Loucy (cell line): ENCODE measurements around the gene OSBPL2.

Source experiments
- H2AFZ ChIP-seq: fragments of 200-600 bp; sonication (generic); 2 replicates; pipeline ENCODE4 v1.6.0; 2016; ENCODE audit warnings: antibody characterized with exemption, mild to moderate bottlenecking, low read length, moderate library complexity
- H3F3A ChIP-seq: fragments of 200-600 bp; 2 replicates; pipeline ENCODE4 v1.6.0; 2016; ENCODE audit warnings: antibody characterized with exemption, low read depth, mild to moderate bottlenecking
- H3K27me3 ChIP-seq: fragments of 200-600 bp; sonication (generic); 2 replicates; pipeline ENCODE4 v1.6.1; 2014; ENCODE audit warnings: low read length, mild to moderate bottlenecking; ENCODE audit not compliant: insufficient read depth, poor library complexity, severe bottlenecking
- H3K36me3 ChIP-seq: fragments of 200-600 bp; sonication (generic); 2 replicates; pipeline ENCODE4 v1.6.1; 2016; ENCODE audit warnings: low read length; ENCODE audit not compliant: insufficient read depth
- H3K4me1 ChIP-seq: fragments of 200-600 bp; sonication (generic); 2 replicates; pipeline ENCODE4 v1.5.1; 2014; ENCODE audit warnings: low read length, mild to moderate bottlenecking; ENCODE audit not compliant: insufficient read depth, poor library complexity, severe bottlenecking
- H3K4me2 ChIP-seq: fragments of 200-600 bp; sonication (generic); 2 replicates; pipeline ENCODE4 v1.6.0; 2014; ENCODE audit warnings: antibody characterized with exemption, low read length, low read depth, mild to moderate bottlenecking; ENCODE audit not compliant: poor library complexity, severe bottlenecking
- H3K4me3 ChIP-seq: fragments of 200-600 bp; sonication (generic); 2 replicates; pipeline ENCODE4 v1.5.1; 2014; ENCODE audit warnings: low read length, mild to moderate bottlenecking, mixed read lengths; ENCODE audit not compliant: poor library complexity, severe bottlenecking
- H3K79me2 ChIP-seq: fragments of 200-600 bp; sonication (generic); 2 replicates; pipeline ENCODE4 v1.6.1; 2014; ENCODE audit warnings: low read length; ENCODE audit not compliant: insufficient read depth
- H3K9ac ChIP-seq: fragments of 200-600 bp; sonication (generic); 2 replicates; pipeline ENCODE4 v1.6.0; 2014; ENCODE audit warnings: mild to moderate bottlenecking, low read depth, low read length, moderate library complexity; ENCODE audit not compliant: poor library complexity, severe bottlenecking
- H3K9me2 ChIP-seq: fragments of 200-600 bp; sonication (generic); replicated peaks from 2 replicates; pipeline ENCODE4 v1.6.1; 2016; ENCODE audit warnings: low read depth, low read length, mixed read lengths
- H3K9me3 ChIP-seq: fragments of 200-600 bp; sonication (generic); 2 replicates; pipeline ENCODE4 v1.6.1; 2014; ENCODE audit warnings: mild to moderate bottlenecking, antibody characterized with exemption, low read length, low read depth; ENCODE audit not compliant: insufficient read depth
- H4K20me1 ChIP-seq: fragments of 200-600 bp; sonication (generic); 2 replicates; pipeline ENCODE4 v1.6.0; 2014; ENCODE audit warnings: antibody characterized with exemption, low read length, mild to moderate bottlenecking; ENCODE audit not compliant: insufficient read depth, poor library complexity, severe bottlenecking
- CTCF ChIP-seq: fragments of 200-600 bp; sonication (generic); conservative IDR thresholded peaks from 2 replicates; pipeline ENCODE4 v1.5.1; 2014; ENCODE audit warnings: mild to moderate bottlenecking, antibody characterized with exemption, low read length
- EZH2phosphoT487 ChIP-seq: fragments of 200-600 bp; IDR thresholded peaks from 2 replicates; pipeline ENCODE4 v1.6.1; 2018; ENCODE audit warnings: antibody characterized with exemption, mild to moderate bottlenecking, moderate library complexity, borderline replicate concordance

Gene OSBPL2

DNA sequence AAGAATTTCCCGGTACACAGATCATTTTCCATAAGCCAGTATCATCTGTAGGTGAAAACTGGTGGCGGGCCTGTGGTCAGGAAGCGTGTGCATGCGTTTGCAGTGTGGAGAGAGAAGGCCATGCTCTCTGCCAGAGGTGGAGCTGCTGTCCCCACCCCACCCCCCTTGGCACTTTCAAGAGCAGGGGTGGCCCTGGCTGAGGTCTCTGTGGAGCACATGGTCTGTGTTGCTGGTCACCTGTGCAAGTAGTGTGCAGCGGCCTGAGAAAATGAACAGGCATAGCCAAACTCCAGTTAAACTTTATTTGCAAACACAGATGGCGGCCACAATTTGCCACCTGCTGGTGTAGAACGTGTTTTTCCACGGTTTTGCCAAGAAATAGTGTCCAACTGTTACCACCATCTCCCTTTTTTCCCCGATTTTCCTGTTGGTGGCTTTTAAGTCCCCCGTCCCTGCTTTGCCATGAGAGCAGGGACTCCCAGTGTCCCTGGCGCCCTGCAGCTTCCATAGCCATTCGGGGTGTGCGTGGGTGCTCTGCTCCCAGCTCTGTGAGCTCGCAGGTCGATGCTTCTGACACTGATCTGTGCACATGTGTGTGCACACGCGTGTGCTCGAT is 66.9 kb downstream of the OSBPL2 start:
- Histone ChIP-seq H3F3A (0 out of 2 replicates have a peak, but pooled peaks cover 5% of the 10 kb centered on the region), H3K79me2 (peaks cover 42% of the 10 kb centered on the region), H3K4me2 (peak overlapping the region; percentile 99), H3K9ac (peak overlapping the region; percentile 93), H3K9me3 (no peaks in the 10 kb centered on the region), H3K9me2 (no peaks in the 10 kb centered on the region), H3K4me1 (peaks cover 19% of the 10 kb centered on the region), H3K4me3 (peak overlapping the region; percentile 86), H3K27me3 (no peaks in the 10 kb centered on the region), H2AFZ (no peak overlapping the region), H3K36me3 (peaks cover 34% of the 10 kb centered on the region; the same call in 1 of the 2 replicates), H4K20me1 (peaks cover 46% of the 10 kb centered on the region)
- TF ChIP-seq CTCF = no peak
- no peak for TF ChIP-seq EZH2phosphoT487

DNA sequence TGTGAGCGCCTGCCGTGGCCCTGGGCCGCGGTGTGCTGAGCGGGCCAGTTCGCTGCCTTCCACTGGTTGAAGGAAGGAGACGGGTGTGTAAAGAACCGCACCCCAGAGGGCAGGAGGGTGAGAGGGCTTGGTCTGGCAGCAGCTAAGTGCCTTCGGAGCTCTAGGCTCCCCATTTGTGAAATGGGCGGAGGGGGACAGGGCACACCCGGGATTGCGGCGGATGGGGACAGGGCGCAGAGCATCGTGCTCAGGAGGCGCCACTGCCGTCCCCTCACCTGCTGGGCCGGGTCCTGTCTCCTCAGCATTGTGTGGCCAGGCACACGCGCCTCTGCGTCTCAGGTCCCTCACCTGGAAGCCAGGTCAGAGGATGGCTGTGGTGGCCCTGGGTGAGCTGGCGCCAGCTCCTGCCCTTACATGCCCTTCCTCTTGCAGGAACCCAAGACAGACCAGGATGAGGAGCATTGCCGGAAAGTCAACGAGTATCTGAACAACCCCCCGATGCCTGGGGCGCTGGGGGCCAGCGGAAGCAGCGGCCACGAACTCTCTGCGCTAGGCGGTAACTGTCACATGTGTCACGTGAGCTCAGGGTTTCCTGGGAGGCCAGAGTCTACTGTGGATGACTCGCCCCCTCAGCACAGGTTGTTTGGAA is 67.6 kb downstream of the OSBPL2 start:
- Histone ChIP-seq H3K9me2 (no peaks in the 10 kb centered on the region), H2AFZ (no peak overlapping the region), H3K79me2 (peaks cover 42% of the 10 kb centered on the region), H3K9ac (peak overlapping the region; percentile 93), H3K9me3 (no peaks in the 10 kb centered on the region), H3K36me3 (peaks cover 34% of the 10 kb centered on the region; the same call in 1 of the 2 replicates), H3K4me1 (peaks cover 19% of the 10 kb centered on the region), H4K20me1 (peaks cover 46% of the 10 kb centered on the region), H3K4me2 (peak overlapping the region; percentile 99), H3K4me3 (peak overlapping the region; percentile 86), H3K27me3 (no peaks in the 10 kb centered on the region), H3F3A (0 out of 2 replicates have a peak, but pooled peaks cover 5% of the 10 kb centered on the region)
- TF ChIP-seq CTCF = no peak
- TF ChIP-seq EZH2phosphoT487 = no peak

DNA sequence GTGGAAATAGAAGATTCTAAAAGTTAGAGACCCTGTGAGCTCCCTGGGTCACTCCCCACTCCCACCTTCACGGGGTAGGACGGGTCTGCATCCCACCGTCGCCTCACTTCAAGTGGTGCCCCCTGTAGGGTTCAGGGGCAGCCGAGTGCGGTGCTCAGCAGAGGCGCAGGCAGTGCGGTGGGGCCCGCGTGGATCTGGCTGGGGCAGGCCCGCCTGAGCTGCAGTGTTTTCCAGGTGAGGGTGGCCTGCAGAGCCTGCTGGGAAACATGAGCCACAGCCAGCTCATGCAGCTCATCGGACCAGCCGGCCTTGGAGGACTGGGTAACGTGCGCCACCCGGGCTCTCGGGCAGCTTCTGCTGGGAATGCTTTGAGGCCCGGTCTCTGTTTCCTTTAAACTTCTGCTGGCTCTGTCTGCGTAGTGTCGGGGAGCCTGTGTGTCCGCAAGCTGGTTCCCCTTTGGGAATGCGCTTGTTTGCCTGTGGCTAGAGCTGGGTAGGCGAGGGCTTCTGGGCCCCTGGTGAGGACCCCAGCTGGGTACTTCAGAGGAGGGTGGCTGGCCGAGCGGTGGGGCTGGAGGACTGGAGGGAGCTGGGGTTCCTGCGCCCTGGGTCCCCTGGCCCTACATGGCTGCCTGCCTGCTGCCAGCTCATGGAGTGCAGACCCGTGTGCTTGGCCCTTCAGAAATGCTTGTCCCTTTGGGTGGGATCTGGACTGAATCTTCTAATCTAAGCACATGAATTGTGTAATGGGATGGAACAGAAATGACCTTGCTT is 68.3 kb downstream of the OSBPL2 start:
- TF ChIP-seq EZH2phosphoT487 (no peak), CTCF (no peak)
- Histone ChIP-seq H3K9me2 (no peaks in the 10 kb centered on the region), H3K36me3 (peaks cover 34% of the 10 kb centered on the region; the same call in 1 of the 2 replicates), H4K20me1 (peaks cover 46% of the 10 kb centered on the region), H3K9me3 (no peaks in the 10 kb centered on the region), H2AFZ (no peak overlapping the region), H3K4me3 (no peak overlapping the region), H3K4me2 (peak overlapping the region; percentile 99), H3K4me1 (peaks cover 19% of the 10 kb centered on the region), H3K79me2 (peaks cover 42% of the 10 kb centered on the region), H3K9ac (no peak overlapping the region), H3F3A (0 out of 2 replicates have a peak, but pooled peaks cover 5% of the 10 kb centered on the region), H3K27me3 (no peaks in the 10 kb centered on the region)
